H9 (cell line): ENCODE measurements around the gene SCARF1. TPM values are rescaled to one million over a fixed set of nuclear protein-coding genes. Genes with fewer than 3 reads are reported as not detected.

Experiments used
- DNase-seq: peaks from one replicate; pipeline ENCODE4 v3.0.0-alpha.2; 2017
- H2AFZ ChIP-seq: one replicate; pipeline ENCODE4 v1.6.1; 2013; ENCODE audit warnings: mild to moderate bottlenecking, low read length, control low read depth, moderate library complexity
- H2AK5ac ChIP-seq: 2 replicates; pipeline ENCODE4 v1.6.1; 2013; ENCODE audit warnings: low read length, control low read depth, mixed read lengths; ENCODE audit not compliant: insufficient read length
- H2BK120ac ChIP-seq: one replicate; pipeline ENCODE4 v1.6.1; 2013; ENCODE audit warnings: low read depth, mild to moderate bottlenecking, low read length, control low read depth, inconsistent platforms; ENCODE audit not compliant: poor library complexity, severe bottlenecking
- H2BK12ac ChIP-seq: 2 replicates; pipeline ENCODE4 v1.6.1; 2013; ENCODE audit warnings: low read length, control low read depth, mixed read lengths, low read depth; ENCODE audit not compliant: insufficient read length
- H2BK15ac ChIP-seq: 2 replicates; pipeline ENCODE4 v1.6.1; 2013; ENCODE audit warnings: low read depth, low read length, control low read depth
- H2BK20ac ChIP-seq: one replicate; pipeline ENCODE4 v1.6.1; 2013; ENCODE audit warnings: low read depth, mild to moderate bottlenecking, low read length, control low read depth, inconsistent platforms; ENCODE audit not compliant: poor library complexity, severe bottlenecking
- H2BK5ac ChIP-seq: 2 replicates; pipeline ENCODE4 v1.6.1; 2013; ENCODE audit warnings: low read length, control low read depth, mixed read lengths; ENCODE audit not compliant: insufficient read length
- H3K14ac ChIP-seq: 2 replicates; pipeline ENCODE4 v1.6.1; 2013; ENCODE audit warnings: low read length, control low read depth; ENCODE audit not compliant: insufficient read depth
- H3K18ac ChIP-seq: 2 replicates; pipeline ENCODE4 v1.6.1; 2013; ENCODE audit warnings: low read depth, mild to moderate bottlenecking, mixed read lengths, low read length, control low read depth; ENCODE audit not compliant: insufficient read length
- H3K23ac ChIP-seq: 2 replicates; pipeline ENCODE4 v1.6.1; 2013; ENCODE audit warnings: low read length, control low read depth, mixed read lengths, low read depth; ENCODE audit not compliant: insufficient read length
- H3K23me2 ChIP-seq: 2 replicates; pipeline ENCODE4 v1.6.1; 2013; ENCODE audit warnings: low read depth, mild to moderate bottlenecking, mixed read lengths, low read length, control low read depth; ENCODE audit not compliant: insufficient read length, poor library complexity, severe bottlenecking
- H3K27ac ChIP-seq: 2 replicates; pipeline ENCODE4 v1.5.1; 2013; ENCODE audit warnings: low read length, control low read depth, mixed read lengths, low read depth; ENCODE audit not compliant: insufficient read length
- H3K27me3 ChIP-seq: 2 replicates; pipeline ENCODE4 v1.6.1; 2013; ENCODE audit warnings: low read length, control low read depth, inconsistent platforms; ENCODE audit not compliant: insufficient read depth
- H3K4ac ChIP-seq: 2 replicates; pipeline ENCODE4 v1.6.1; 2013; ENCODE audit warnings: low read depth, mild to moderate bottlenecking, control low read depth, inconsistent platforms, low read length, moderate library complexity
- H3K4me1 ChIP-seq: 2 replicates; pipeline ENCODE4 v1.6.1; 2013; ENCODE audit warnings: low read length, control low read depth, inconsistent platforms; ENCODE audit not compliant: insufficient read depth
- H3K4me2 ChIP-seq: 2 replicates; pipeline ENCODE4 v1.6.1; 2013; ENCODE audit warnings: low read length, control low read depth, mixed read lengths; ENCODE audit not compliant: insufficient read length, insufficient read depth
- H3K56ac ChIP-seq: 2 replicates; pipeline ENCODE4 v1.6.1; 2013; ENCODE audit warnings: low read depth, mild to moderate bottlenecking, mixed read lengths, low read length, control low read depth; ENCODE audit not compliant: insufficient read length
- H3K79me1 ChIP-seq: 2 replicates; pipeline ENCODE4 v1.6.1; 2013; ENCODE audit warnings: low read depth, mild to moderate bottlenecking, moderate library complexity, low read length, control low read depth, inconsistent platforms; ENCODE audit not compliant: insufficient read depth, poor library complexity, severe bottlenecking
- H3K79me2 ChIP-seq: 2 replicates; pipeline ENCODE4 v1.6.1; 2013; ENCODE audit warnings: low read length, control low read depth, inconsistent platforms; ENCODE audit not compliant: insufficient read depth
- H3K9ac ChIP-seq: 2 replicates; pipeline ENCODE4 v1.6.1; 2013; ENCODE audit warnings: low read length, control low read depth, mixed read lengths; ENCODE audit not compliant: insufficient read length; ENCODE audit errors: extremely low read depth
- H3K9me3 ChIP-seq: one replicate; pipeline ENCODE4 v1.6.1; 2013; ENCODE audit warnings: low read depth, low read length, inconsistent platforms; ENCODE audit not compliant: control insufficient read depth
- H3T11ph ChIP-seq: one replicate; pipeline ENCODE4 v1.6.1; 2013; ENCODE audit warnings: mild to moderate bottlenecking, low read length, control low read depth, inconsistent platforms
- H4K20me1 ChIP-seq: one replicate; pipeline ENCODE4 v1.6.1; 2013; ENCODE audit not compliant: control insufficient read depth, insufficient read length, insufficient read depth
- H4K5ac ChIP-seq: 2 replicates; pipeline ENCODE4 v1.6.1; 2013; ENCODE audit warnings: low read depth, mild to moderate bottlenecking, mixed read lengths, low read length, control low read depth; ENCODE audit not compliant: insufficient read length
- H4K8ac ChIP-seq: replicated peaks from 2 replicates; pipeline ENCODE4 v1.6.1; 2013; ENCODE audit warnings: low read length, control low read depth, mixed read lengths, low read depth; ENCODE audit not compliant: insufficient read length
- H4K91ac ChIP-seq: 2 replicates; pipeline ENCODE4 v1.6.1; 2013; ENCODE audit warnings: low read depth, mild to moderate bottlenecking, moderate library complexity, mixed read lengths, low read length, control low read depth; ENCODE audit not compliant: insufficient read length
- H3K27ac Mint-ChIP-seq, 3 experiments: 2 replicates in 2 of 3; 3 replicates in 1 of 3; pipeline ENCODE4 v1.8.0; 2020 to 2021; ENCODE audit warnings: mixed read lengths in 3 of 3, mild to moderate bottlenecking in 1 of 3, moderate library complexity in 1 of 3
- H3K27me3 Mint-ChIP-seq: 2 replicates; pipeline ENCODE4 v1.8.0; 2021; ENCODE audit warnings: low read depth, mild to moderate bottlenecking, moderate library complexity, mixed read lengths
- H3K36me3 Mint-ChIP-seq, 3 experiments: 2 replicates in 2 of 3; 3 replicates in 1 of 3; pipeline ENCODE4 v1.8.0; 2020 to 2021; ENCODE audit warnings: low read depth in 3 of 3, mixed read lengths in 3 of 3; ENCODE audit not compliant: insufficient read depth in 1 of 3
- H3K4me1 Mint-ChIP-seq, 2 experiments: 2 replicates each; pipeline ENCODE4 v1.8.0; 2020; ENCODE audit warnings: mixed read lengths in 2 of 2
- H3K4me3 Mint-ChIP-seq, 2 experiments: 2 replicates in 1 of 2; 3 replicates in 1 of 2; pipeline ENCODE4 v1.8.0; 2020 to 2021; ENCODE audit warnings: mild to moderate bottlenecking in 2 of 2, mixed read lengths in 2 of 2, moderate library complexity in 1 of 2
- H3K9me3 Mint-ChIP-seq, 2 experiments: 2 replicates in 1 of 2; 3 replicates in 1 of 2; pipeline ENCODE4 v1.8.0; 2020; ENCODE audit warnings: mild to moderate bottlenecking in 2 of 2, mixed read lengths in 2 of 2, moderate library complexity in 1 of 2
- CTCF ChIP-seq: fragments of 200-600 bp; sonication (generic); conservative IDR thresholded peaks from 3 replicates; pipeline ENCODE4 v1.8.0; 2021; ENCODE audit warnings: antibody characterized with exemption, mild to moderate bottlenecking
- WGBS: extraction: QIAGEN DNeasy Blood & Tissue Kit; methylation state at CpG from one replicate; pipeline ENCODE4 v1.1.7; 2013; ENCODE audit warnings: missing lambda C conversion rate, low lambda C conversion rate, mixed read lengths; ENCODE audit not compliant: insufficient read length; ENCODE audit errors: extremely low coverage; 5-methylcytosine and 5-hydroxymethylcytosine counted together
- total RNA-seq: library from RNA; stranded (reverse); gene quantifications from 2 replicates; pipeline ENCODE4 v1.2.1, GENCODE V29; 2021

Gene SCARF1
- total RNA-seq, 1 experiment from 2014 or later: 2.4 TPM

- H3K9ac ChIP-seq: no peak overlapping the region
- H3K23me2 ChIP-seq: peaks cover 17% of the 10 kb centered on the region
- DNase-seq: no peak
- no peak overlapping the region for H3K23ac ChIP-seq
- H2BK5ac ChIP-seq: no peak overlapping the region
- H3T11ph ChIP-seq: no peak overlapping the region
- no peak overlapping the region for H2BK15ac ChIP-seq
- WGBS: no CpG with 5 or more reads among the region's 14 CpGs
- H3K27me3 ChIP-seq: no peaks in the 10 kb centered on the region
- H3K56ac ChIP-seq: no peak overlapping the region
- H3K9me3 ChIP-seq: no peaks in the 10 kb centered on the region
- H3K79me1 ChIP-seq: no peaks in the 10 kb centered on the region
- H3K79me2 ChIP-seq: no peaks in the 10 kb centered on the region; the same call in 1 of the 2 replicates
- H2BK120ac ChIP-seq: no peak overlapping the region
- H3K14ac ChIP-seq: no peak overlapping the region; the same call in 1 of the 2 replicates
- no peak overlapping the region for H2AK5ac ChIP-seq
- H4K20me1 ChIP-seq: no peaks in the 10 kb centered on the region
- H3K4me3 Mint-ChIP-seq: no peak overlapping the region
- TF ChIP-seq CTCF: no peak
- H3K18ac ChIP-seq: no peak overlapping the region
- no peak overlapping the region for H2BK12ac ChIP-seq
- no peak overlapping the region for H3K4me2 ChIP-seq
- no peak overlapping the region for H3K27ac ChIP-seq
- no peaks in the 10 kb centered on the region; the same call in 1 of the 2 replicates for H3K4me1 ChIP-seq
- H3K9me3 Mint-ChIP-seq: no peaks in the 10 kb centered on the region; a peak in 1 of 5 replicates
- H3K27me3 Mint-ChIP-seq: peaks cover under 1% of the 10 kb centered on the region; the same call in 1 of the 2 replicates
- H2BK20ac ChIP-seq: no peak overlapping the region
- H3K4me1 Mint-ChIP-seq: peaks cover 25 to 29% of the 10 kb centered on the region in 2 experiments
- H4K91ac ChIP-seq: no peak overlapping the region
- no peak overlapping the region for H4K5ac ChIP-seq
- peaks cover 0 to 5% (median 3%) of the 10 kb centered on the region in 3 experiments; a peak in 5 of 7 replicates for H3K36me3 Mint-ChIP-seq
- no peak overlapping the region for H4K8ac ChIP-seq
- no peak overlapping the region for H3K4ac ChIP-seq
- no peak overlapping the region; a peak in 1 of 7 replicates for H3K27ac Mint-ChIP-seq
- H2AFZ ChIP-seq: no peak overlapping the region
Measured at GRCh38 chr17:1625053-1625452, 20.5 kb downstream of the SCARF1 start.
